Measurements from ENCODE around the gene TAF7L.

DNA sequence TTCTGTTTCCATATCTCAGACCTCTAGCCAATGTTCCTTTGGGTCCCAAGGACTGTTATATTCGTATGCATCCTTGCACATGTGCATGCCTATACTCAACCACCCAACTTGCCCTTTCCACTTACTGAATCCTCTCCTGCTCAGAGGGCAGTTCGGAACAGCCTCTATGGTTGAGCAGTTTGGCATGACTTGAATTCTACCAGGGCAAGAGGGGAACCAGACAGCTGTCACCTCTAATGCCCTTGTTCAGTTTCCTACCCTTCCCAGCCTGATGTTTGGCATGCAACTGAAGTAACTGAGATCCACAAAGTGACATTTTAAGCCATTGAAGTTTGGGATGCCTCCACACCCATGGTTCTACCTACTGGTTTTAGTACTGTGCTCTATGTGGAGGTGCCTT lies 54.1 kb downstream of the TAF7L start:
- TF ChIP-seq EZH2 (IDR thresholded peaks at IDR 0.05; ENCODE audit: borderline replicate concordance, insufficient read depth, low read depth, low read length, poor library complexity, severe bottlenecking): no peak
- TF ChIP-seq, protein P1, sequence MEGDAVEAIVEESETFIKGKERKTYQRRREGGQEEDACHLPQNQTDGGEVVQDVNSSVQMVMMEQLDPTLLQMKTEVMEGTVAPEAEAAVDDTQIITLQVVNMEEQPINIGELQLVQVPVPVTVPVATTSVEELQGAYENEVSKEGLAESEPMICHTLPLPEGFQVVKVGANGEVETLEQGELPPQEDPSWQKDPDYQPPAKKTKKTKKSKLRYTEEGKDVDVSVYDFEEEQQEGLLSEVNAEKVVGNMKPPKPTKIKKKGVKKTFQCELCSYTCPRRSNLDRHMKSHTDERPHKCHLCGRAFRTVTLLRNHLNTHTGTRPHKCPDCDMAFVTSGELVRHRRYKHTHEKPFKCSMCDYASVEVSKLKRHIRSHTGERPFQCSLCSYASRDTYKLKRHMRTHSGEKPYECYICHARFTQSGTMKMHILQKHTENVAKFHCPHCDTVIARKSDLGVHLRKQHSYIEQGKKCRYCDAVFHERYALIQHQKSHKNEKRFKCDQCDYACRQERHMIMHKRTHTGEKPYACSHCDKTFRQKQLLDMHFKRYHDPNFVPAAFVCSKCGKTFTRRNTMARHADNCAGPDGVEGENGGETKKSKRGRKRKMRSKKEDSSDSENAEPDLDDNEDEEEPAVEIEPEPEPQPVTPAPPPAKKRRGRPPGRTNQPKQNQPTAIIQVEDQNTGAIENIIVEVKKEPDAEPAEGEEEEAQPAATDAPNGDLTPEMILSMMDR (IDR thresholded peaks at IDR 0.05): no peak
